IPS-15b (cell line): Measurements from ENCODE around the gene TMPRSS4.

ENCODE experiments used
- H3K27me3 ChIP-seq: one replicate; pipeline ENCODE4 v1.6.1; 2013; ENCODE audit warnings: low read length; ENCODE audit not compliant: control insufficient read depth, insufficient read depth
- H3K36me3 ChIP-seq: one replicate; pipeline ENCODE4 v1.6.1; 2013; ENCODE audit warnings: low read length; ENCODE audit not compliant: control insufficient read depth, insufficient read depth
- H3K4me1 ChIP-seq: one replicate; pipeline ENCODE4 v1.6.1; 2013; ENCODE audit warnings: mild to moderate bottlenecking, low read length; ENCODE audit not compliant: control insufficient read depth, insufficient read depth
- H3K4me3 ChIP-seq: one replicate; pipeline ENCODE4 v1.5.1; 2013; ENCODE audit warnings: low read depth, low read length
- H3K9ac ChIP-seq: one replicate; pipeline ENCODE4 v1.6.1; 2013; ENCODE audit warnings: low read depth, mild to moderate bottlenecking, low read length
- H3K9me3 ChIP-seq: one replicate; pipeline ENCODE4 v1.6.1; 2013; ENCODE audit warnings: mild to moderate bottlenecking, low read length; ENCODE audit not compliant: control insufficient read depth, insufficient read depth

The TMPRSS4 gene

GRCh38 chr11:118115048-118115447, 38.2 kb downstream of the TMPRSS4 start:
- Histone ChIP-seq H3K9me3 (no peaks in the 10 kb centered on the region), H3K4me3 (no peak overlapping the region), H3K27me3 (no peaks in the 10 kb centered on the region), H3K9ac (no peak overlapping the region), H3K4me1 (no peaks in the 10 kb centered on the region), H3K36me3 (no peaks in the 10 kb centered on the region)

- H3K9ac ChIP-seq: no peak overlapping the region
- no peaks in the 10 kb centered on the region for H3K36me3 ChIP-seq
- H3K4me3 ChIP-seq: no peak overlapping the region
- no peaks in the 10 kb centered on the region for H3K4me1 ChIP-seq
- no peaks in the 10 kb centered on the region for H3K27me3 ChIP-seq
- no peaks in the 10 kb centered on the region for H3K9me3 ChIP-seq
Measured at GRCh38 chr11:118117790-118118601, 41.1 kb downstream of the TMPRSS4 start.

- H3K9me3 ChIP-seq: no peaks in the 10 kb centered on the region
- no peak overlapping the region for H3K9ac ChIP-seq
Measured at GRCh38 chr11:118120793-118121192, 43.9 kb downstream of the TMPRSS4 start.

GRCh38 chr11:118124929-118125535, 48.2 kb downstream of the TMPRSS4 start:
- H3K27me3 ChIP-seq: no peaks in the 10 kb centered on the region
- H3K9ac ChIP-seq: no peak overlapping the region
- no peaks in the 10 kb centered on the region for H3K36me3 ChIP-seq
- no peaks in the 10 kb centered on the region for H3K4me1 ChIP-seq
- no peak overlapping the region for H3K4me3 ChIP-seq
- no peaks in the 10 kb centered on the region for H3K9me3 ChIP-seq

More at GRCh38 chr11:118120793-118121192, 43.9 kb downstream of the TMPRSS4 start:
- H3K36me3 ChIP-seq: no peaks in the 10 kb centered on the region
- H3K4me1 ChIP-seq: no peaks in the 10 kb centered on the region
- H3K27me3 ChIP-seq: no peaks in the 10 kb centered on the region
- H3K4me3 ChIP-seq: no peak overlapping the region

- Histone ChIP-seq H3K4me3 (no peak overlapping the region), H3K9me3 (no peaks in the 10 kb centered on the region), H3K27me3 (no peaks in the 10 kb centered on the region), H3K36me3 (no peaks in the 10 kb centered on the region), H3K4me1 (no peaks in the 10 kb centered on the region), H3K9ac (no peak overlapping the region)
Measured at GRCh38 chr11:118126082-118126838, 49.4 kb downstream of the TMPRSS4 start.

GRCh38 chr11:118128310-118128709, 51.4 kb downstream of the TMPRSS4 start:
- H3K4me3 ChIP-seq: no peak overlapping the region
- H3K9me3 ChIP-seq: no peaks in the 10 kb centered on the region
- H3K9ac ChIP-seq: no peak overlapping the region
- H3K36me3 ChIP-seq: no peaks in the 10 kb centered on the region
- H3K4me1 ChIP-seq: no peaks in the 10 kb centered on the region
- H3K27me3 ChIP-seq: no peaks in the 10 kb centered on the region

GRCh38 chr11:118128721-118129470, 52.0 kb downstream of the TMPRSS4 start:
- no peak overlapping the region for H3K9ac ChIP-seq
- H3K4me1 ChIP-seq: no peaks in the 10 kb centered on the region
- H3K36me3 ChIP-seq: no peaks in the 10 kb centered on the region
- no peaks in the 10 kb centered on the region for H3K27me3 ChIP-seq
- no peak overlapping the region for H3K4me3 ChIP-seq
- no peaks in the 10 kb centered on the region for H3K9me3 ChIP-seq

- Histone ChIP-seq H3K4me1 (no peaks in the 10 kb centered on the region), H3K36me3 (no peaks in the 10 kb centered on the region), H3K27me3 (no peaks in the 10 kb centered on the region), H3K4me3 (no peak overlapping the region), H3K9me3 (no peaks in the 10 kb centered on the region), H3K9ac (no peak overlapping the region)
Measured at GRCh38 chr11:118129471-118130172, 52.7 kb downstream of the TMPRSS4 start.

- Histone ChIP-seq H3K36me3 (no peaks in the 10 kb centered on the region), H3K9ac (no peak overlapping the region), H3K27me3 (no peaks in the 10 kb centered on the region)
Measured at GRCh38 chr11:118132385-118133151, 55.7 kb downstream of the TMPRSS4 start.

GRCh38 chr11:118133816-118134215, 56.9 kb downstream of the TMPRSS4 start:
- Histone ChIP-seq H3K4me1 (no peaks in the 10 kb centered on the region), H3K27me3 (peaks cover 4% of the 10 kb centered on the region), H3K4me3 (no peak overlapping the region), H3K9ac (no peak overlapping the region), H3K36me3 (no peaks in the 10 kb centered on the region), H3K9me3 (no peaks in the 10 kb centered on the region)

More at GRCh38 chr11:118132385-118133151, 55.7 kb downstream of the TMPRSS4 start:
- Histone ChIP-seq H3K4me3 (no peak overlapping the region), H3K4me1 (no peaks in the 10 kb centered on the region), H3K9me3 (no peaks in the 10 kb centered on the region)
